ENCODE measurements around the gene SEC63.
"Not testable (repeated sequence)": the region's sequence is repeated elsewhere in the genome, so short reads cannot be mapped to it uniquely, and the experiment has no call there.

SEC63 gene

DNA sequence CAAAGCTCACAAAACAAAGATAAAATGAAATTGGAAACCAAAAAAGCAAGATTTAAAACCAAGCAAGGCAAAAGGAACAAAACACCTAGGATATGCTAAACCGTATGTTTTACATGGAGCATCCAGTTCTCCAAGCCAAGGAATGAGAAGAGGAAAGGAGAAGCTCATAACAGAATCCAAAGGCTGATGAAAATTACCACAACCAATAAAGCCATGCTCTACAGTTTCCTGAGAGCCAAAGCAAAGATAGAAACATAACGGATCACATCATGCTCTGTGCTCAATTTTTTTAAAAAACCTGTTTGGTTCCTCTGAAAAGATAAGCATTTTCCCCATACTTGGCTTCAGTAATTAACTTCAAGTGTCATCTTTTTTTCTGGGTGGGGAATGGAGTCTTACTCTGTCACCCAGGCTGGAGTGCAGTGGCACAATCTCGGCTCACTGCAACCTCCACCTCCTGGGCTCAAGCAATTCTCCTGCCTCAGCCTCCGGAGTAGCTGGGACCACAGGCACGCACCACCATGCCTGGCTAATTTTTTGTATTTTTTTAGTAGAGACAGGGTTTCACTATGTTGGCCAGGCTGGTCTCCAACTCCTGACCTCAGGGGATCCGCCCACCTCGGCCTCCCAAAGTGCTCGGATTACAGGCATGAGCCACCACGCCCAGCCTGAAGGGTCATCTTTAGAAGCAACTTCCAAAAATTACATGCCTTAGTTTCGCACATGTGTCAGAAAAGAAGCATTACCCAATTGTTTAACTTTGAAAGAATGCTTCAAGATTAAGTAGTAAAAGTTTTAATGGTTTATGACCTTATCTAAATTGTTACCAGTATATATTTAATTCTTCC is 31.1 kb downstream of the SEC63 start:
- not testable (repeated sequence) for DNase-seq

DNA sequence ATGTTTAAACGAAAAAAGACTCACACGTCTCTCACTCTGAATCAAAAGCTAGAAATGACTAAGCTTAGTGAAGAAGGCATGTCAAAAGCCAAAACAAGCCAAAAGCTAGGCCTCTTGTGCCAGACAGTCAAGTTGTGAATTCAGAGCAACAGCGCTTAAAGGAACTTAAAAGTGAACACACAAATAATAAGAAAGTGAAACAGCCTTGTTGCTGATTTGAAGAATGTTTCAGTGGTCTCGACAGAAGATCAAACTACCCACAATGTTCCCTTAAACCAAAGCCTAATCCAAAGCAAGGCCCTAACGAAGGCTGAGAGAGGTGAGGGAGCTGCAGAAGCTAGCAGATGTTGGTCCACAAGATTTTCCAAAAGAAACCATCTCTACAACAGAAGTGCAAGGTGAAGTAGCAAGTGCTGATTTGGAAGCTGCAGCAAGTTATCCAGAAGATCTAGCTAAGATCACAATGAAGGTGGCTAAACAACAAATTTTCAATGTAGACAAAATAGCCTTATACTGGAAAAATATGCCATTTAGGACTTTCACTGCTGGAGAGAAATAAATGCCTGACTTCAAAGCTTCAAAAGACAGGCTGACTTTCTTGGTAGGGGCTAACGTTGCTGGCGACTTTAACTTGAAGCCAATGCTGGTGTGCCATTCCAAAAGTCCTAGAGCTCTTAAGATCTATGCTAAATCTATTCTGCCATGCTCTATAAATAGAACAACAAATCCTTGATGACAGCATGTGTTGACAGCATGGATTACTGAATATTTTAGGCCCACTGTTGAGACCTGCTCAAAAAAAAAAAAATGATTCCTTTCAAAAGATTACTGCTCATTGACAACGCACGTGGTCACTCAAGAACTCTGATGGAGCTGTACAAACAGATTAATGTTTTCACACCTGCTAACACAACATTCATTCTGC is 40.3 kb downstream of the SEC63 start:
- no peak for DNase-seq

DNA sequence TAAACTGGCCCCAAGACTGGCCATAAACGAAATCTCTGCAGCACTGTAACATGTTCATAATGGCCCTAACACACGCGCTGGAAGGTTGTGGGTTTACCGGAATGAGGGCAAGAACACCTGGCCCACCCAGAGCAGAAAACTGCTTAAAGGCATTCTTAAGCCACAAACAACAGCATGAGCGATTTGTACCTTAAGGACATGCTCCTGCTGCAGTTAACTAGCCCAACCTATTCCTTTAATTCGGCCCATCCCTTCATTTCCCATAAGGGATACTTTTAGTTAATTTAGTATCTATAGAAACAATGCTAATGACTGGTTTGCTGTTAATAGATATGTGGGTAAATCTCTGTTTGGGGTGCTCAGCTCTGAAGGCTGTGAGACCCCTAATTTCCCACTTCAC is 41.0 kb downstream of the SEC63 start:
- not testable (repeated sequence) for DNase-seq

DNA sequence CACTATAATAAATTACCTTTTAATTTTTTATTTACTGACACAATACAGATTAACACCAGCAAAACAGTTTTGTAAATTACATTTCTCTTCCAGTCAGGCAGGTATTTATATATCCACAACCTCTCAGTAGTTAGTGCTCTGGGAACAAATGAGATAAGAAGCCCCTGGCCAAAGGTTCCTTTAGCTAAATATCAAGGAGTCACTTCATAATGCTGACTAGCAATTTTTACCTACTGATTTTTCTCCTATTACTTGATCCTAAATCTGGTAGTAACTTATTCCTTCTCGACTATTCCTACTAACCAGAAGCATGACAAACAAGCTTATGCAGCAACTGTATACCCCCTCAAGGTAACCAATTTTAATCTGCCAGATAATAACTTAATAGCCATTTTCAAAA is 46.3 kb downstream of the SEC63 start:
- DNase-seq = no peak

DNA sequence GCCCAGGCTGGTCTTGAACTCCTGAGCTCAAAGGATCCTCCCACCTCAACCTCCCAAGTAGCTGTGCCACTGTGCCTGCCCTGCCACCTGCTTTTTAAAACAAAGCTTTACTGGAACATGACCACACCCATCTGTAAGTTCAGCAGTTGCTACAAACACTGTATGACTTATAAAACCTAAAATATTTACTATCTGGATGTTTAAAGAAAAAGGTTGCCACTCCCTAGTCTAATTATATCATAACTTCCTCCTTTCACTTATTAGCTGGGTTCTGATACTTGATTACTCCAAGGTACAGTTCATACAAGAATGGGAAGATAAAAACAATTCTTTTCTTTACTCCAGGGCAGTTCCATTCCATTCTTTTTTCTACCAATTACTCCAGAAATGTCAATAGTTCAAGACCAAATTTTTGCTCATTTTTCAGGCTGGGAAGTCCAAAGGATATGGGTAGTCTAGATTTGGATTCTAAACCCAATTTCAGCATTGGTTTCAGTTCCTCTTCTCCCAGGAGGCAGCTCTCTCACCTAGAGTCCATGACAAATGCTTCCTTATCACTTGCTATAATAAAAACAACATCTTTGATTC is 63.1 kb downstream of the SEC63 start:
- no peak for DNase-seq

DNA sequence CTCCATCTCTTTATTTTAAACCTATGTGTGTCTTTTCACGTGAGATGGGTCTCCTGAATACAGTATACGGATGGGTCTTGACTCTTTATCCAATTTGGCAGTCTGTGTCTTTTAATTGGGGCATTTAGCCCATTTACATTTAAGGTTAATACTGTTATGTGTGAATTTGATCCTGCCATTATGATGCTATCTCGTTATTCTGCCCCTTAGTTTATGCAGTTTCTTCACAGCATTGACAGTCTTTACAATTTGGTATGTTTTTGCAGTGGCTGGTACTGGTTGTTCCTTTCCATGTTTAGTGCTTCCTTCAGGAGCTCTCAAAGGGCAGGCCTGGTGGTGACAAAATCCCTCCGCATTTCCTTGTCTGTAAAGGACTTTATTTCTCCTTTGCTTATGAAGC is 67.6 kb downstream of the SEC63 start:
- not testable (repeated sequence) for DNase-seq

DNA sequence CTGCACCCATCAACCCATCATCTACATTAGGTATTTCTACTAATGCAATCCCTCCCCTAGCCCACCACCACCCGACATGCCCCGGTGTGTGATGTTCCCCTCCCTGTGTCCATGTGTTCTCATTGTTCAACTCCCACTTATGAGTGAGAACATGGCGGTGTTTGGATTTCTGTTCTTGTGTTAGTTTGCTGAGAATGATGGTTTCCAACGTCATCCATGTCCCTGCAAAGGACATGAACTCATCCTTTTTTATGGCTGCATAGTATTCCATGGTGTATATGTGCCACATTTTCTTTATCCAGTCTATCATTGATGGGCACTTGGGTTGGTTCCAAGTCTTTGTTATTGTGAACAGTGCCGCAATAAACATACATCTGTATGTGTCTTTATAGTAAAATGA is 72.1 kb downstream of the SEC63 start:
- not testable (repeated sequence) for DNase-seq

DNA sequence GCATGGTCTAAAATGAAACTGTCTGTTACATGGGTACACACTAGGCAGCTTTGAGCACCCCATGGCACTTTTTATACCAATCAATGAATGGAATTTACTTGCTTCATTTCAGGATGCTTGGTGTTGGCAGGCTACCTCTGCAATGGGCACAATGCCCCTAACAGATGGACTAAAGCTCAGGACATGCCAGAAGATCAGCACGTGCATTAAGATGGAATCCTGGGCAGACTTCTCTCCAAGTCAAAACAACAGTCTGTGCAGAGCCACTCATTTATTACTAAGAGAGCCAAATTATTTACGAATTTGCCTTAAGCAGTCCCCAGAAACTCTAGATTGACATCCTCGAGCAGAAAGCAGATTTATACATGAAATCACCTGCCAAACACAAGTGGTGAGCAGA is 78.1 kb downstream of the SEC63 start:
- no peak for DNase-seq

DNA sequence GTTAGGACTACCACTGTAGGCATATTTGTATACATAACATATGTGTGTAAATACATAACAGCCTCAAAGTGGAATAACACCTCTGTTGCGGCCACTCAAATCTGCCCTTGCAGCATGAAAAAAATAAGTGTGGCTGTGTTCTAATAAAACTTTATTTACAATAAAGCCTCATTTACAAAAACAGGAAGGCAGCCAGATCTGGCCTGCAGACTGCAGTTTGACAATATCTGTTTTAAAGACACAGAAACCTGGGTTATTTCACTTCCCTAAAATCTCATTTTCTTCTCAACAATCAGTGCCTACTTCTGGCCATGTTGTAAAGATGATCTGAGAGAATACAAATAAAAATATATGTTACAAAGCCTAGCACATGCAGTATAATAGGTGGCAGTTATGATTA is 80.0 kb downstream of the SEC63 start:
- no peak for DNase-seq

DNA sequence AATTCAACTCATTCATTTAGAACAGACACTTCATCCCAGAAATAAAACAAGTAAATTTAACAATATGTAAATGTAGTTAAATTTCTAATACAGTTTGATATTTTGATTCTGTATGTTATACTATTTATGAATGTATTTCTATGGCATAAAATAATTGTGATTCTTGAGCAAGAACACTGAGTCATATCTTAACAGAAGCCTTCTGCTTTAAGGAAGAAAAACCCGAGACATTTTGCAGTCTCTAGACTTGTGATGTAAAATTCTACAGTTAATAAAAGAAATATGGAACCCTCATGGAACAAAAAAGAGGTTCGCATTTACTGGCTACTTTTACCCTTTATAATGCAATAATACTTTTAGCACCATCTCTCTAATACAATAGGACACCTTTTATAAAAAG is 86.0 kb downstream of the SEC63 start:
- DNase-seq = no peak

DNA sequence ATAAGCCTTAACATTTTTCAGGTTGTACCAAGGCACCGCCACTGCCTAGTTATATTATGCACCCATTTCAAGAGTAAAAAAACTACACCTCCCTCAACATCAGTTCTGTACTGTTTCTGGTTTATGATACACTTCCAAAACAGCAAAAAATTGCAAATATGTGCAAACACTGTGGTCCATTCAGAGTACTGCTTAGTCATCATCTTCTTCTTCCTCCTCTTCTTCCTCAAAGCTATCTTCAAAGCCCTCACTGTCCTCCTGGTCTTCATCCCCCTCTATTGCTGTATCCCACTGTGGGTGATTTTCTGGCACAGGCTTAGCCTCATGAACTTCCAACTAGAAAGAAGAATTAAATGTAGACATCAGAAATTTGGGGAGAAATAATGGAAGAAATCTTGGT is 86.5 kb downstream of the SEC63 start:
- not testable (repeated sequence) for DNase-seq

DNA sequence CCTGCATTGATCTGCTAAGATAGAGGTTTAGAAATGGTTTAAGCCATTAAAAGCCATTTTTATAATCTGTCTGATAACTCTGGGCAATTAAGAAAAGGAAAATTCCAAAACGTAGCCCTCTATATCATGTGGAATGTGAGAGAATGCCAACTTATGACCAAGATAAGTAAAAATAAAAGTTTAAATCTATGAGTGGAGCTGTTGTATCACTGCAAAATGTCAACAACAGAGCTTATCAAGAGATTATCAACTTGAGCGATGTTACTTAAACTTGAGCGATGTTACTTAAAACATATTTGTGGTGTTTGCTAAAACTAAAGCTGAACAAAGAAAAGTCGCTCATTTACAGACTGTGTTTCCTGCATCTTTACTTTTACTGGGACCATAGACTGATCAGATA is 87.0 kb downstream of the SEC63 start:
- no peak for DNase-seq

DNA sequence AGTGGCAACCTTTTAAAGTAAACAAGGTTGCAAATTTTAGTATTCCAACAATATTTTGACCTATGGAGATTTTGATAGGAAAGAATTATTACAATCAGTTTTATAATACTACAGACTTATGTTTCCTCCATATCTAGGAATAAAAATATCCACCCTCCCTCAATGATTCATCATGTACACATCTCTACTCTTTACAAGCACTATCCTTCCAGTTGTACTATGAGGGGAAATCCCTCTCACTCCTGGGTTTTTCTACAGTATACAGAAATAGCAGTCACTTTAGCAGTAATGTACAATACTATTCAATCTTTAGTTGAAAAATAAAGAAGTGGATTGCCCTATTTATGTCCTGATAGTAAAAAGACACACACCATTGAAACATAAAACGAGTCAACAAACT is 87.6 kb downstream of the SEC63 start:
- DNase-seq = no peak

DNA sequence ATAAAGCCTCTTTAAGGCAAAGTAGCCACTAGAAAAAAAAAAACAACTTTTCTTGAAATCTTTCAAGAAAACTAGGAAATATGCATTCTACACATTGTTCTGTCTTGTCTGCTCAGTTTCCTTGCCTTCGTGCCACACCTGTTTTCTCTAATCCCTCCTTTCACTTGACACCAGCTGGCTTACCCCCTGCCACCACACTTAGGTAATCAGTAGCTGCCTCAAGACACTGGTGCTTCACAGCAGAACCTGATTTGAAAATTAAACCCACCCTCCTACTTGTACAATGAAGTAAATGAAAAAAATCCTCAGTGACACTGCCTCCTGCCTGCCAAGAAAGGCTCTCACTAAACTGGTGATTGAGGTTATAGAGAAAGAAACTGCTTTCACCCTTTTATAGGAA is 88.1 kb downstream of the SEC63 start:
- DNase-seq = no peak

DNA sequence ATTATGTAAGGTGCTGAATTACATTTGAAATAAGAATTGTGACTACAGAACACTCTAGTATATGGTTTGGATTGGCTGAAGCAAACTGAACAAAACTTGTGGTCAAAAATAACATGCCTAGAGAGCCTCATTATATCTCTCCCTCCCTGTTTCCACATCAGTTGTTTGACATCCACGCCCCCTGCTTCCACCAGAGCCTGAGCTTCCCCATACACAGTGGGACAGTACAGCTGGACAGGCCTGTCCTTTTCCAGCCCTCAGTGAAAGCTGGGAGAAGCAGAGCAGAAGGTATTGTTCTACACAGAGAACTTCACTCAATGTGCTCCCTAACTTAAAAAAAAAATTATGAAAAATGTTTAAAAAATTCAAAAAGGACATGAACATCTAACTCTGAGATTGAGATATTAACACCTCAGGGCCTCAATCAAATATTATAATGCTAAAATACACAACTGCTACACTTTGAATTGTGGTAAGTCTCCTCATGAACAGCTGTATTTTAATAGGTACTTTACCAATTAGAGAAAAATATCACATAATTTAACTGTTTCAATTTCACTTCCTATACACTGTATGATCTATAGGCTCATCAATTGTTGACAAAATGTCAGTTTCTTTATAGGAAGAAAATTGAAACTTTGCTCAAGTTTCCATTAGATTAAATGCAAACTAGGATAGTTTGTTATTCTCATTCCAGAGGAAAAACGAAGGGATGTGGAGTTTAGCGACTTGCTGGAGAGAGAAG is 89.0 kb downstream of the SEC63 start:
- no peak for DNase-seq

DNA sequence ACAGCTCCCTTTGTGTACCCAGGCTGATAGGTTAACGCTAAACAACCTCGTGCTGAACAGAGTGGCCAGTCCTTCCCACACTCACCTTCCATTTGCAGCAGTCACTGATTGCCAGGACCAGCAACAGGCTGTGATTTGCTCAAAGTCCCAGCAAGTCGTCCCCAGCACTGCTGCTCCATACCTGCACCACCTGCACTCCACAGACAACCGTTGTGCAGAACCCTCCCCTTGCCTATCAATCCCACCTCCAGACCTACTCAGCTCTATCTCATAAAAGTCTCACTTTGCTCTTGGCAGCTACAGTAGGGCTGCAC is 90.7 kb downstream of the SEC63 start:
- DNase-seq = no peak

DNA sequence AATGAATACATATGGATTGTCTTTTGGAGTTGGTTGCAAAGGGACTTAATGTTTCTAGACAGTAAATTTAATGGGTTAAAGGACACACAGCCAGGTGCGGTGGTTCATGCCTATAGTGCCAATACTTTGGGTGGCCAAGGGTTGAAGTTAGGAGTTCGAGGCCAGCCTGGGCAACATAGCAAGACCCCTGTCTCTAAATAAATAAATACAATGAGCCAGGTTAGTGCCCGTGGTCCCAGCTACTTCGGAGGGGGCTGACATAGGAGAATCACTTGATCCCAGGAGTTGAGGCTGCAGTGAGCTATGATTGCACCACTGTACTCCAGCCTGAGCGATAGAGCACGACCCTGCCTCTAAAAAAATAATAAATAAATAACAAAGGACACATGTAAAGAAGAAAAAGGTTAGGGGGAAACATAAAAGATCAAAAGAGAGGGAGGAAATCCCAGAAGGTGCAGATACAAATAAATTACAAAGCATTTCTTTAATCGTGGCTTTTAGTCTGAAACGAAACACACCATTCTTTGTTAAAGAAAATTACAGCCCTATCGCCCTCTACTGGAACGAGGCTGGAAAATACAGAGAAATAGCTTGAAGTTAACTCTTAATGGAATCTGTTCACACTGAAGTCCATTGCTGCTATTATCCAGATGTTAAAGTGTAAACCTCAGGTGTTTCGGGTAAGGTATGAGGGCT is 91.3 kb downstream of the SEC63 start:
- DNase-seq = peak; percentile 8

DNA sequence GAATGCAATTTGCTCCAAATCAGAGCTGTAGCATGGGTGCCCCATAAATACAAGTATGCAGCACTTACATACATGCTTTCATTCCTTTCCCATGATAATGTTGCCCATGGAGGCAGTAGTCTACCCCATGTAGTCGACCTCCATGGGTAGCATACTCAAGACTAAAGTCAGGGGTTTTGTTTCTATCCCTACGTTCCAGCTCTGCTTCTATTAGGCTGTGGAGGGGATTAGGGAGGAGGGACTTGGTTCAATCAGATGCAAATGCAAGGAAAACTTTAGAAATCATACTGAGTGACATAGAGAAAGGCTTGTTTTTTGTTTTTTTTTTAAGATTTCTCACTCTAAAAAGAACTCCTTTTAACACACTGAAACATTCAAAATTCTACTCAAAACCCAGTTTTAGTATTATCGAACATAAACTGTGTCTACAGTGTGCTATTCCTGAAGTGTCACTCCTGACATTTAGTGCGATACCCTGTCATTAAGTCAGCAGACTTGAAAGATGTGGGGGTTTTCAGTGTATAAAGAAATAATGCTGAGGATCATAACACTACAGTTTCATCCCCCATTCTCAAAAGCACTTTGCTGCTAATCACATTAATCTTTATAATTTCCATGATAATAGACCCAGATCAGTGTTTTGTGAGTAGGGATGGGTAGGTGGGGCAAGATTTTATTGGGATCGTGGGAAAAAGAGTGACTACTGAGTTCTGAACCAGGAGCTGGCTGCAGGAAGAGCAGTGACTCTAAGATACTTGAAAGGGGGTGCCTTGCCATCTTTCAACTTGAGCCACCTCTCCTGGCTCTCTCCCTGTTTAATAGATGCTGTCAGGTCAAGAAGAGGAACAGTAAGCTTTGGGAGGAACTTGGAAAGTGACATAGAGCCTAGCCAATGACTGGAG is 93.5 kb downstream of the SEC63 start:
- DNase-seq = no peak

DNA sequence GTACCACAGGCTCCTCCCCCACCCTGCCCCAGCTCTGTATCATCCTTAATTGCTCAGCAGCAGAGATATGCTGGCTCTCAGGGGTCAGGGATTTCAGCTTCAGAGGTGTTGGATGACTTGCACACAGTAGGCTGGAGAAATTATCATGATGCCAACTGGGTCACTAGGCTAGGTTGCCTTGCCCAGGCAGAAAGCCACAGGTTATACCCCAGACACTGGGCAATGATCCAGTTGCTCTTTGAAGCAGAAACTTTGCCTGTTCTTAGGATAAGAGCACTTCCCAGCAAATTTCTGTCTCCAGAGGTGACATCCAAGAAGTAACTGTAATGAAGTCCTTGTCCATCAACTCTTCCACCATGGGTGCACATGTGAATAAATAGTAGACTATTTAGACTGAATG is 95.6 kb downstream of the SEC63 start:
- DNase-seq = no peak

DNA sequence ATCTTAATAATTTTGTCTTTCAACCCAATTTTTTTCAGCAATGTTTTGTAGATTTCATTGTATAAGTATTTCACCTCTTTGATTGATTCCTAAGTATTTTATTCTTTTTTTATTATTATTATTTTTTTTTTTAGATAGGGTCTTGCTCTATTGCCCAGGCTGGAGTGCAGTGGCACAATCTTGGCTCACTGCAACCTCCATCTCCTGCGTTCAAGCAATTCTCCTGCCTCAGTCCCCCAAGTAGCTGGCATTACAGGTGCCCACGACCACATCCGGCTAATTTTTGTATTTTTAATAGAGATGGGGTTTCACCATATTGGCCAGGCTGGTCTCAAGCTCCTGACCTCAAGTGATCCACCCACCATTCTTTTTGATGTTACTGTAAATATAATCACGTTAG is 97.0 kb downstream of the SEC63 start:
- not testable (repeated sequence) for DNase-seq

DNA sequence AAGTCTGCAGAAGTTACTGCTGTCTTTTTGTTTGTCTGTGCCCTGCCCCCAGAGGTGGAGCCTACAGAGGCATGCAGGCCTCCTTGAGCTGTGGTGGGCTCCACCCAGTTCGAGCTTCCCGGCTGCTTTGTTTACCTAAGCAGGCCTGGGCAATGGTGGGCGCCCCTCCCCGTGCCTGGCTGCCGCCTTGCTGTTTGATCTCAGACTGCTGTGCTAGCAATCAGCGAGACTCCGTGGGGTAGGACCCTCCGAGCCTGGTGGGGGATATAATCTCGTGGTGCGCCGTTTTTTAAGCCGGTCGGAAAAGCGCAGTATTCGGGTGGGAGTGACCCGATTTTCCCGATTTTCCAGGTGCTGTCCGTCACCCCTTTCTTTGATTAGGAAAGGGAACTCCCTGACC is 97.9 kb downstream of the SEC63 start:
- DNase-seq = not testable (repeated sequence)
